H9 (cell line): ENCODE results near the gene GLB1L2. TPM values are rescaled to one million over a fixed set of nuclear protein-coding genes. Genes with fewer than 3 reads are reported as not detected.

ENCODE experiments used
- DNase-seq: peaks from one replicate; pipeline ENCODE4 v3.0.0-alpha.2; 2017
- H2AFZ ChIP-seq: one replicate; pipeline ENCODE4 v1.6.1; 2013; ENCODE audit warnings: mild to moderate bottlenecking, low read length, control low read depth, moderate library complexity
- H2AK5ac ChIP-seq: 2 replicates; pipeline ENCODE4 v1.6.1; 2013; ENCODE audit warnings: low read length, control low read depth, mixed read lengths; ENCODE audit not compliant: insufficient read length
- H2BK120ac ChIP-seq: one replicate; pipeline ENCODE4 v1.6.1; 2013; ENCODE audit warnings: low read depth, mild to moderate bottlenecking, low read length, control low read depth, inconsistent platforms; ENCODE audit not compliant: poor library complexity, severe bottlenecking
- H2BK12ac ChIP-seq: 2 replicates; pipeline ENCODE4 v1.6.1; 2013; ENCODE audit warnings: low read length, control low read depth, mixed read lengths, low read depth; ENCODE audit not compliant: insufficient read length
- H2BK15ac ChIP-seq: 2 replicates; pipeline ENCODE4 v1.6.1; 2013; ENCODE audit warnings: low read depth, low read length, control low read depth
- H2BK20ac ChIP-seq: one replicate; pipeline ENCODE4 v1.6.1; 2013; ENCODE audit warnings: low read depth, mild to moderate bottlenecking, low read length, control low read depth, inconsistent platforms; ENCODE audit not compliant: poor library complexity, severe bottlenecking
- H2BK5ac ChIP-seq: 2 replicates; pipeline ENCODE4 v1.6.1; 2013; ENCODE audit warnings: low read length, control low read depth, mixed read lengths; ENCODE audit not compliant: insufficient read length
- H3K14ac ChIP-seq: 2 replicates; pipeline ENCODE4 v1.6.1; 2013; ENCODE audit warnings: low read length, control low read depth; ENCODE audit not compliant: insufficient read depth
- H3K18ac ChIP-seq: 2 replicates; pipeline ENCODE4 v1.6.1; 2013; ENCODE audit warnings: low read depth, mild to moderate bottlenecking, mixed read lengths, low read length, control low read depth; ENCODE audit not compliant: insufficient read length
- H3K23ac ChIP-seq: 2 replicates; pipeline ENCODE4 v1.6.1; 2013; ENCODE audit warnings: low read length, control low read depth, mixed read lengths, low read depth; ENCODE audit not compliant: insufficient read length
- H3K23me2 ChIP-seq: 2 replicates; pipeline ENCODE4 v1.6.1; 2013; ENCODE audit warnings: low read depth, mild to moderate bottlenecking, mixed read lengths, low read length, control low read depth; ENCODE audit not compliant: insufficient read length, poor library complexity, severe bottlenecking
- H3K27ac ChIP-seq: 2 replicates; pipeline ENCODE4 v1.5.1; 2013; ENCODE audit warnings: low read length, control low read depth, mixed read lengths, low read depth; ENCODE audit not compliant: insufficient read length
- H3K27me3 ChIP-seq: 2 replicates; pipeline ENCODE4 v1.6.1; 2013; ENCODE audit warnings: low read length, control low read depth, inconsistent platforms; ENCODE audit not compliant: insufficient read depth
- H3K4ac ChIP-seq: 2 replicates; pipeline ENCODE4 v1.6.1; 2013; ENCODE audit warnings: low read depth, mild to moderate bottlenecking, control low read depth, inconsistent platforms, low read length, moderate library complexity
- H3K4me1 ChIP-seq: 2 replicates; pipeline ENCODE4 v1.6.1; 2013; ENCODE audit warnings: low read length, control low read depth, inconsistent platforms; ENCODE audit not compliant: insufficient read depth
- H3K4me2 ChIP-seq: 2 replicates; pipeline ENCODE4 v1.6.1; 2013; ENCODE audit warnings: low read length, control low read depth, mixed read lengths; ENCODE audit not compliant: insufficient read length, insufficient read depth
- H3K56ac ChIP-seq: 2 replicates; pipeline ENCODE4 v1.6.1; 2013; ENCODE audit warnings: low read depth, mild to moderate bottlenecking, mixed read lengths, low read length, control low read depth; ENCODE audit not compliant: insufficient read length
- H3K79me1 ChIP-seq: 2 replicates; pipeline ENCODE4 v1.6.1; 2013; ENCODE audit warnings: low read depth, mild to moderate bottlenecking, moderate library complexity, low read length, control low read depth, inconsistent platforms; ENCODE audit not compliant: insufficient read depth, poor library complexity, severe bottlenecking
- H3K79me2 ChIP-seq: 2 replicates; pipeline ENCODE4 v1.6.1; 2013; ENCODE audit warnings: low read length, control low read depth, inconsistent platforms; ENCODE audit not compliant: insufficient read depth
- H3K9ac ChIP-seq: 2 replicates; pipeline ENCODE4 v1.6.1; 2013; ENCODE audit warnings: low read length, control low read depth, mixed read lengths; ENCODE audit not compliant: insufficient read length; ENCODE audit errors: extremely low read depth
- H3K9me3 ChIP-seq: one replicate; pipeline ENCODE4 v1.6.1; 2013; ENCODE audit warnings: low read depth, low read length, inconsistent platforms; ENCODE audit not compliant: control insufficient read depth
- H3T11ph ChIP-seq: one replicate; pipeline ENCODE4 v1.6.1; 2013; ENCODE audit warnings: mild to moderate bottlenecking, low read length, control low read depth, inconsistent platforms
- H4K20me1 ChIP-seq: one replicate; pipeline ENCODE4 v1.6.1; 2013; ENCODE audit not compliant: control insufficient read depth, insufficient read length, insufficient read depth
- H4K5ac ChIP-seq: 2 replicates; pipeline ENCODE4 v1.6.1; 2013; ENCODE audit warnings: low read depth, mild to moderate bottlenecking, mixed read lengths, low read length, control low read depth; ENCODE audit not compliant: insufficient read length
- H4K8ac ChIP-seq: replicated peaks from 2 replicates; pipeline ENCODE4 v1.6.1; 2013; ENCODE audit warnings: low read length, control low read depth, mixed read lengths, low read depth; ENCODE audit not compliant: insufficient read length
- H4K91ac ChIP-seq: 2 replicates; pipeline ENCODE4 v1.6.1; 2013; ENCODE audit warnings: low read depth, mild to moderate bottlenecking, moderate library complexity, mixed read lengths, low read length, control low read depth; ENCODE audit not compliant: insufficient read length
- H3K27ac Mint-ChIP-seq, 3 experiments: 2 replicates in 2 of 3; 3 replicates in 1 of 3; pipeline ENCODE4 v1.8.0; 2020 to 2021; ENCODE audit warnings: mixed read lengths in 3 of 3, mild to moderate bottlenecking in 1 of 3, moderate library complexity in 1 of 3
- H3K27me3 Mint-ChIP-seq: 2 replicates; pipeline ENCODE4 v1.8.0; 2021; ENCODE audit warnings: low read depth, mild to moderate bottlenecking, moderate library complexity, mixed read lengths
- H3K36me3 Mint-ChIP-seq, 3 experiments: 2 replicates in 2 of 3; 3 replicates in 1 of 3; pipeline ENCODE4 v1.8.0; 2020 to 2021; ENCODE audit warnings: low read depth in 3 of 3, mixed read lengths in 3 of 3; ENCODE audit not compliant: insufficient read depth in 1 of 3
- H3K4me1 Mint-ChIP-seq, 2 experiments: 2 replicates each; pipeline ENCODE4 v1.8.0; 2020; ENCODE audit warnings: mixed read lengths in 2 of 2
- H3K4me3 Mint-ChIP-seq, 2 experiments: 2 replicates in 1 of 2; 3 replicates in 1 of 2; pipeline ENCODE4 v1.8.0; 2020 to 2021; ENCODE audit warnings: mild to moderate bottlenecking in 2 of 2, mixed read lengths in 2 of 2, moderate library complexity in 1 of 2
- H3K9me3 Mint-ChIP-seq, 2 experiments: 2 replicates in 1 of 2; 3 replicates in 1 of 2; pipeline ENCODE4 v1.8.0; 2020; ENCODE audit warnings: mild to moderate bottlenecking in 2 of 2, mixed read lengths in 2 of 2, moderate library complexity in 1 of 2
- WGBS: extraction: QIAGEN DNeasy Blood & Tissue Kit; methylation state at CpG from one replicate; pipeline ENCODE4 v1.1.7; 2013; ENCODE audit warnings: missing lambda C conversion rate, low lambda C conversion rate, mixed read lengths; ENCODE audit not compliant: insufficient read length; ENCODE audit errors: extremely low coverage; 5-methylcytosine and 5-hydroxymethylcytosine counted together
- total RNA-seq: library from RNA; stranded (reverse); gene quantifications from 2 replicates; pipeline ENCODE4 v1.2.1, GENCODE V29; 2021
- TF ChIP-seq, protein P1 (sequence below): fragments of 200-600 bp; sonication (generic); conservative IDR thresholded peaks from 3 replicates; pipeline ENCODE4 v1.8.0; 2021; ENCODE audit warnings: antibody characterized with exemption, mild to moderate bottlenecking

GLB1L2 gene
- total RNA-seq, 1 experiment from 2014 or later: 2.4 TPM

DNA sequence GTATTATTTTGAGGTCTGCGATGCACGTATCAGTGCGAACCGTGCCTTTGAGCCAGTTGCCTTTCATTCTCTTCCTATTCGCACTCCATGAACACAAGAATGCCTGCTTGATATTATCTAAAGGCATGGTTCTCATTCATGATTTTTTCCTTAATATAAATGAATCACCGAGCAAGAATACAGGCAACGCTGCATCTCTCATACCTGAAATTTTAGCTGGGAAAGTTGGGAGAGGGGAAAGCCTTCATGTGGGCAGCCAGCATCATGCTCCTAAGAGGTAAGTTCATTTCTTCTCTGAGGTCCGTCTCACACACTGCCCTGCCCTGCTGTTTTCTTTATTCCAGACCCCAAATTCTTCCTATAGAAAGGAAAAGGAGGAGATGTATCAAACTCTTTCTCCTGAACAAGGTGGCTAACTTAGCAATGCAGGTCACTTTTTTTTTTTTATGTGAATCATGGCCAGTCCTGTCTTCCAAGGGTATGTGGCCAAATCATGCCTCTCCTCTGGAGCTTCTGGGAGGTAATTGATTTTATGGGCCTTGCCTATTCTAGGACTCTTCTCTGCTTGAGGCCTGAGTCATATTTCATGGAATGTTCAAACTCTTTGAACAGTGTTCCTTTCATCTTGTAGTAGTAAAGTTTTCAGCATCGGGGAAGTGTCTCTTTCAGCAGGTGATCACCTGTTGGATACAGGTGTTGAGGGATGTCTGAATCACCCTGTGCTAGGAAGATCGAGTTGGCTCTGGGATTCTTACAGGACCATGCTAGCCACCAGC lies 3.2 kb downstream of the GLB1L2 start:
- Histone ChIP-seq H3K4ac (no peak overlapping the region), H3K18ac (no peak overlapping the region), H3K9ac (no peak overlapping the region), H2BK15ac (no peak overlapping the region), H3K14ac (no peak overlapping the region), H3K79me2 (no peaks in the 10 kb centered on the region), H4K91ac (no peak overlapping the region), H2BK5ac (no peak overlapping the region), H4K8ac (no peak overlapping the region), H3K4me1 (0 out of 2 replicates have a peak, but pooled peaks cover 3% of the 10 kb centered on the region), H4K5ac (no peak overlapping the region), H3K23ac (no peak overlapping the region), H2AK5ac (no peak overlapping the region), H3K4me2 (no peak overlapping the region), H2AFZ (no peak overlapping the region), H2BK120ac (no peak overlapping the region), H3K79me1 (no peaks in the 10 kb centered on the region), H3K23me2 (peaks cover 3% of the 10 kb centered on the region), H3K27me3 (no peaks in the 10 kb centered on the region; the same call in 1 of the 2 replicates), H3K27ac (no peak overlapping the region), H3T11ph (no peak overlapping the region), H2BK12ac (no peak overlapping the region), H3K9me3 (no peaks in the 10 kb centered on the region), H4K20me1 (no peaks in the 10 kb centered on the region), H3K56ac (no peak overlapping the region), H2BK20ac (no peak overlapping the region)
- no peak for DNase-seq
- no peak overlapping the region for H3K4me3 Mint-ChIP-seq
- no peaks in the 10 kb centered on the region for H3K9me3 Mint-ChIP-seq
- WGBS: no CpG with 5 or more reads among the region's 10 CpGs
- TF ChIP-seq, protein P1, sequence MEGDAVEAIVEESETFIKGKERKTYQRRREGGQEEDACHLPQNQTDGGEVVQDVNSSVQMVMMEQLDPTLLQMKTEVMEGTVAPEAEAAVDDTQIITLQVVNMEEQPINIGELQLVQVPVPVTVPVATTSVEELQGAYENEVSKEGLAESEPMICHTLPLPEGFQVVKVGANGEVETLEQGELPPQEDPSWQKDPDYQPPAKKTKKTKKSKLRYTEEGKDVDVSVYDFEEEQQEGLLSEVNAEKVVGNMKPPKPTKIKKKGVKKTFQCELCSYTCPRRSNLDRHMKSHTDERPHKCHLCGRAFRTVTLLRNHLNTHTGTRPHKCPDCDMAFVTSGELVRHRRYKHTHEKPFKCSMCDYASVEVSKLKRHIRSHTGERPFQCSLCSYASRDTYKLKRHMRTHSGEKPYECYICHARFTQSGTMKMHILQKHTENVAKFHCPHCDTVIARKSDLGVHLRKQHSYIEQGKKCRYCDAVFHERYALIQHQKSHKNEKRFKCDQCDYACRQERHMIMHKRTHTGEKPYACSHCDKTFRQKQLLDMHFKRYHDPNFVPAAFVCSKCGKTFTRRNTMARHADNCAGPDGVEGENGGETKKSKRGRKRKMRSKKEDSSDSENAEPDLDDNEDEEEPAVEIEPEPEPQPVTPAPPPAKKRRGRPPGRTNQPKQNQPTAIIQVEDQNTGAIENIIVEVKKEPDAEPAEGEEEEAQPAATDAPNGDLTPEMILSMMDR: no peak
- peaks cover 24% of the 10 kb centered on the region in 2 experiments for H3K4me1 Mint-ChIP-seq
- H3K27me3 Mint-ChIP-seq: peaks cover 57% of the 10 kb centered on the region
- no peaks in the 10 kb centered on the region for H3K36me3 Mint-ChIP-seq
- no peak overlapping the region for H3K27ac Mint-ChIP-seq
